Measurements from ENCODE around the gene FBN2.

DNA sequence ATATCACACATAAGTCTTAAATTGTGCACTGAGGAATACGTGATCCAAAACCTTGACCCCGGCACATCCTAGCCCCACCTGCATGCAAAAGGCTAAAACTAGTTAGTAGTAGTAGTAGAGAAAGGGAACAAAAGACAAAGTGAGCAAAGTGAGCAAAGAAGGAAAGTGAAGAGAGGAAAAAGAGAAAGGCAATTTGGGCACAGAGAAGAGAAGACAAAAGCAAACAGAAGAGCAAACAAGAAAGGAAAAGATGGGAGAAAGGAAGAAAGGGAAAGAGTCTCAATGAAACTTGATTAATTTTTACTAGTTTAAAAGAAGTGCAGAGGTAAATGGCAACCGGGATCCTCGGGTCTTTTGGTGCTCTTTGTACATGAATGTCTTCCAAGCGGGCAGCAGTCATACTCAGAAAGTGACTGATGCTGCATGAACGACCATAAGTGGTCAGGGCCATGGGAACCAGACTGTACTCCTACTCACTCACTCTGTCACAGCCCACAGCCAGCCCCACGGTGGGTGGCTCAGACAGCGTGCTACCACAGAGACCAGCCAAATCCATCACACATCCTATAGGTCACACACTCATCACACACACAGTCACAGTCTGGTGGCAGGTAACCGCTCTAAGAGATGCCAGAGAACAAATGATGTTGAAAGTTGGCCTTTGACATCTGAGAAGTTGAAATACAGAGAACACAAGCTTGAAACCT, 203.9 kb downstream of the FBN2 start:
- TF ChIP-seq, protein P1, sequence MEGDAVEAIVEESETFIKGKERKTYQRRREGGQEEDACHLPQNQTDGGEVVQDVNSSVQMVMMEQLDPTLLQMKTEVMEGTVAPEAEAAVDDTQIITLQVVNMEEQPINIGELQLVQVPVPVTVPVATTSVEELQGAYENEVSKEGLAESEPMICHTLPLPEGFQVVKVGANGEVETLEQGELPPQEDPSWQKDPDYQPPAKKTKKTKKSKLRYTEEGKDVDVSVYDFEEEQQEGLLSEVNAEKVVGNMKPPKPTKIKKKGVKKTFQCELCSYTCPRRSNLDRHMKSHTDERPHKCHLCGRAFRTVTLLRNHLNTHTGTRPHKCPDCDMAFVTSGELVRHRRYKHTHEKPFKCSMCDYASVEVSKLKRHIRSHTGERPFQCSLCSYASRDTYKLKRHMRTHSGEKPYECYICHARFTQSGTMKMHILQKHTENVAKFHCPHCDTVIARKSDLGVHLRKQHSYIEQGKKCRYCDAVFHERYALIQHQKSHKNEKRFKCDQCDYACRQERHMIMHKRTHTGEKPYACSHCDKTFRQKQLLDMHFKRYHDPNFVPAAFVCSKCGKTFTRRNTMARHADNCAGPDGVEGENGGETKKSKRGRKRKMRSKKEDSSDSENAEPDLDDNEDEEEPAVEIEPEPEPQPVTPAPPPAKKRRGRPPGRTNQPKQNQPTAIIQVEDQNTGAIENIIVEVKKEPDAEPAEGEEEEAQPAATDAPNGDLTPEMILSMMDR (IDR thresholded peaks at IDR 0.05), result no peak
- TF ChIP-seq POLR2A (IDR thresholded peaks at IDR 0.05) (no peak), POLR2AphosphoS5 (IDR thresholded peaks at IDR 0.05) (no peak), EP300 (IDR thresholded peaks at IDR 0.05) (no peak)
